Daoy (cell line): Measurements from ENCODE around the gene IZUMO1R. TPM values are rescaled to one million over a fixed set of nuclear protein-coding genes. Genes with fewer than 3 reads are reported as not detected.
"Not testable (repeated sequence)": the region's sequence is repeated elsewhere in the genome, so short reads cannot be mapped to it uniquely, and the experiment has no call there.

Source experiments
- DNase-seq: peaks from one replicate; pipeline ENCODE4 v3.0.0-alpha.2; 2015; ENCODE audit warnings: low read depth
- total RNA-seq: library from RNA; depleted of rRNA; stranded (reverse); fragments of >200 nt; shearing (Covaris generic); gene quantifications from 2 replicates; pipeline ENCODE4 v1.2.3, GENCODE V29; 2014; rRNA removed

IZUMO1R gene
- total RNA-seq, 1 experiment from 2014 or later = not detected

DNA sequence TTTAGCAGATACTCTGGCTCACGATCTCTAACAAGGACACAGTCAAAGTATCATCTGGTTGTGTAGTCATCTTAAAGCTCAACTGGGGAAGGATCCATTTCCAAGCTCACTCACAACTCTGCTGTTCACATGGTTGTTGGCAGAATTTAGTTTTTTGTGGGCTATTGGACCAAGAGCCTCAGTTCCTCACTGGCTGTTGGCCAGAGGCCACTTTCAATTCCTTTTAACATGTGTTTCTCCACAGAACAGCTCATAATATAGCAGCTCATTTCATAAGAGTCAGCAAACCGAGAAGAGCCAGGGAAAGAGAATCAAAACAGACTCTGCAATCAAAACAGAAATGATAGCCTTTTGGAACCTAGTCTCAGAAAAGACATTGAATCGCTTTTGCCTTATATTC lies 22.6 kb downstream of the IZUMO1R start:
- DNase-seq = no peak

DNA sequence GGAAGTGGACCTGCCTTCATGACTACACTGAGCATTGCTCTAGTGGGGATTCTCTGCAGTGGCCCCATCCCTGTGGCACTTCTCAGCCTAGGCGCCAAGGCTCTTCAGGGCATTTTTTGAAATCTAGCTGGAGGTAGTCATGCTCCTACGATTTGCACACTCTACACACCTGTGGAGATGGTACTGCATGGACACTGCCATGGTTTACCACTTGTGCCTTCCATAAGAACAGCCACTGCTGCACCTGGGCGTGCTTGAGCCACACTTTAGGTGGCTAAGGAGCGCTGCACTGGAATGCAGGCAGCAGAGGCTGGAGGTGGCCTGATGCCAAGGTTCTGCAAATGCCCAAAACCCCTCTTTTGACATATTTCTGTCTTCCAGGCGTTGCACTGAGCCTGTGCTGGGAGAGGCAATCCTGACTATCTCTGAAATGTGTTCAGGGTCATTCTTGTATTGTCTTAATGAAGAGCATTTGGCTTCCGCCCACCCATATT lies 24.3 kb downstream of the IZUMO1R start:
- no peak for DNase-seq

DNA sequence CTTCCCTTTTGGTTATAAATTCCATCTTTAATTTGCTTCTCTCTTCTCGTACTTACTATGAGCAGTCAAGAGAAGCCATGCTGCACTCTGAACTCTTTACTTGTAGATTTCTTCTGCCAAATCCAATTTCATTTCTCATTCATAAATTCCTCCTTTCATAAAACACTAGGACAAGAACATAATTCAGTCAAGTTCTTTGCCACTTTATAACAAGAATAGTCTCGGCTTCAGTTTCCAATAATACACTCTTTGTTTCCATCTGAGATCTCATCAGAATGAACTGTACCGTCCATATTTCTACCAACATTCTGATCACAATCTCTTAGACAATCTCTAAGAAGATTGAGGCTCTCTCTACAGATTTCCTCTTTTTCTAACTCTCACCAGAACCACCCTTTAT lies 25.1 kb downstream of the IZUMO1R start:
- DNase-seq = no peak

DNA sequence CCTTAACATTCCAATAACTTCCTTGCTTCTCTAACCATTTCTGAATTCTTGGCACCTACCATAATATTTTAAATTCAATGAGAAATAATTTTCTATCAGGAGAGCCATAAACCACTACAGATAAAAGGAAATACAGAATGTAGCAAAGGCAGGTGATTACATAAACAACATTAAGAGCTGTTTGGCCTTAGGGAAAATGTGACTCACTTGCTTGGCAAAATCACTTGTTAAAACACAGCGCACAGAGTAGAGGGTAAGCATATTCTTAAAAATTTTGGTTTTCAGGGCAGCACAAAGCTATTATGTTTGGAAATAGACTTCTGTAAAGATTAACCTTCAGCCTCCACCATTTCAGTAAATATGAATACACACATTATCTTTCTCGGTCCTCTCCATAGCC lies 26.4 kb downstream of the IZUMO1R start:
- no peak for DNase-seq

DNA sequence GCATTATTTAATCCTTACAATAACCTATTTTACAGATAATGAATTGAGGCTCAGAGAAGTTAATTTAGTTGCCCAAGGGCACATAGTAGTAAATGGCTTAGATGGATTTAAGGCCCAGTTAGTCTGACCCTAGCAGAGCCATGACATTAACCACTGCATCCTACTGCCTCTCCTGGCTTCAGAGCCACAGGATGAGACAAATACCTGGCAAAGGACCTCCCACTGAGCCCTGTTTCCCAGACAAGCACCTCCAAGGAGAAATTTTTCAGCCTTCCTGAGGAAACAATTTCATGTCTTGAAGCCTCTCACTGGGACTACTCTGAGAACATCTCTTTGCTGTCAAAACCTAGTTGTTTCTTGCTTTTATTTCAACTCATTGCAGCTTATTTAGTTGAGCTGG lies 28.4 kb downstream of the IZUMO1R start:
- no peak for DNase-seq

DNA sequence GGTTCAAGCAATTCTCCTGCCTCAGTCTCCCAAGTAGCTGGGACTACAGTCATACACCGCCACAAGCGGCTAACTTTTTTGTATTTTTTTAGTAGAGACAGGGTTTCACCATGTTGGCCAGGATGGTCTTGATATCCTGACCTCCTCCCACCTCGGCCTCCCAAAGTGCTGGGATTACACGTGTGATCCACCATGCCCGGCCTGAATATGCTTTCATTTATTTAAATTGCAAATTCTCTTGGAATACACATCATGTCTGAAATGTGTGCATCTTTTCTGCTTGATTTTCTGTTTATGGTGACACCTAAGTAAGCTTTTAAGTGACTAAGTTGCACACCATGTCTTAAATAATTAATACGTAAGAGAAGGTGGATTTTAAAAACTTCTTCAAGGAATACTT lies 31.7 kb downstream of the IZUMO1R start:
- no peak for DNase-seq

DNA sequence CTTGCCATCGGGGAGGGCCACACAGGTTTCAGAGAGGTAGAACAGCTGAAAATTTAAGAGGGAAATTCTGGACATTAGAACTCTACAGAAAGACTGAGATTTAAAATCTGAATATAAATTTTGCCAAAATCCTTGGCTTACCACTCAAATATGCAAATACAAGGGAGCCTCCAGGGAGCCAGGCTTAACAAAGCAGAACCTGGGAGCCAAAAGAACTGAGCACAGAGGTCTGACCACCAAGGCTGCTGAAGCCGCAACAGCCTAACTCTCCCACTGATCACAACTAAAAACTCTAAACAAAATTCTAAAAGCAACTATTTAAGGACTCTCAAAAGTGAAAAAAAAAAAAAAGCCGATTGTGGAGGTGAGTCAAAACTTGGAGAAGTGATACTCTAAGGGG lies 34.3 kb downstream of the IZUMO1R start:
- no peak for DNase-seq

DNA sequence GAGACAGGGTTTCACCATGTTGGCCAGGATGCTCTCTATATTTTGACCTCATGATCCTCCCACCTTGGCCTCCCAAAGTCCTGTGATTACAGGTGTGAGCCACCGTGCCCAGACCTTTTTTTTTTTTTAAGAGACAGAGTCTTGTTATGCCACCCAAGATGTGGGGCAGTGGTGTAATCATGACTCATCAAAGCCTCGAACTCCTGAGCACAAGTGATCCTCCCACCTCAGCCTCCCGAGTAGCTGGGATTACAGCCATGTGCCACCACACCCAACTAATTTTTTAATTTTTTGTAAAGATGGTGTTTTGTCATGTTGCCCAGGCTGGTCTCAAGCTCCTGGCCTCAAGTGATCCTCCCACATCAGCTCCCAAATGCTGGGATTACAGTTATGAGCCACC lies 37.9 kb downstream of the IZUMO1R start:
- no peak for DNase-seq

DNA sequence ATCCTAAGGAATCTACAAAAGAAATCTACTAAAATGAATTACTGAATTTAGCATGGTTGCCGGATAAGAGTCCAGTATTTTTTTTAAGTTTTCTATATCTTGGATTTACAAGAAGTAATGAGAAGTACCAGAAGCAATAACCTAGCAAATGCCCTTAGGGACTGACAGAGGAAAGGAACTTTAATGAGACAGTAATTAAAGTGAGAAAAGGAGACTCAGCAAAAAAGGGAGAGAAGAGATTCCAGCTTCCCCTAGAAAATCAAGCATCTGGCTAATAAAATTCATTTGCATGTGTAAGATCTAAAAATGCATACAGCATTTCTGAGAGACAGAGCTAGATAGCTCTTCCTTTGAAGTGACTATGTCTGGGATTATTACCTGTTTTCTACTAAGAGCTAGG lies 39.1 kb downstream of the IZUMO1R start:
- no peak for DNase-seq

DNA sequence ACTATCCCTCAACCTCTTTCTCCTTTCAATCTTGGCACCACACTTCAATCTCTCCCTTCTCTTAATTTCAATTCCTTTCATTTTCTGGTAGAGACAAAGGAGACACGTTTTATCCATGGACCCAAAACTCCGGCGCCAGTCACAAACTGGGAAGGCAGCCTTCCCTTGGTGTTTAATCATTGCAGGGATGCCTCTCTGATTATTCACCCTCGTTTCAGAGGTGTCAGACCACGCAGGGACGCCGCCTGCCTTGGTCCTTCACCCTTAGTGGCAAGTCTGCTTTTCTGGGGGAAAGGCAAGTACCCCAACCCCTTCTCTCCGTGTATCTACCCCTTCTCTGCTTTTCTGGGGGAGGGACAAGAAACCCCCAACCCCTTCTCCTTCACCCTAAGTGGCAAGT lies 41.9 kb downstream of the IZUMO1R start:
- DNase-seq = not testable (repeated sequence)

DNA sequence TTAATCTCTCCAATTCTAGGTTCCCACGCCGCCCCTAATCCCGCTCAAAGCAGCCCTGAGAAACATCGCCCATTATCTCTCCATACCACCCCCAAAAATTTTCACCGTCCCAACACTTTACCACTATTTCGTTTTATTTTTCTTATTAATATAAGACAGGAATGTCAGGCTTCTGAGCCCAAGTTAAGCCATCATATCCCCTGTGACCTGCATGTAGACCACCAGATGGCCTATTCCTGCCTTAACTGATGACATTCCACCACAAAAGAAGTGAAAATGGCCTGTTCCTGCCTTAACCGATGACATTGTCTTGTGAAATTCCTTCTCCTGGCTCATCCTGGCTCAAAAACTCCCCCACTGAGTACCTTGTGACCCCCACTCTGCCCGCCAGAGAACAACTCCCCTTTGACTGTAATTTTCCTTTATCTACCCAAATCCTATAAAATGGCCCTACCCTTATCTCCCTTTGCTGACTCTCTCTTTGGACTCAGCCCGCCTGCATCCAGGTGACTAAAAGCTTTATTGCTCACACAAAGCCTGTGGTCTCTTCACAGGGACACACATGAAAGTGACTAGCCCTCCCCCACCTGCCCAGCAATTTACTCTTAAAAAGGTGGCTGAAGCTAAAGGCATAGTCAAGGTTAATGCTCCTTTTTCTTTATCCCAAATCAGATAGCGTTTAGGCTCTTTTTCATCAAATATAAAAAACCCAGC lies 46.6 kb downstream of the IZUMO1R start:
- DNase-seq = not testable (repeated sequence)

Other genes starting within 250 kb of the IZUMO1R start
- 47.4 and 50.3 TPM in 2 replicates for gene PANX1, start 175.7 kb upstream of the IZUMO1R start, total RNA-seq
- gene GPR83, start 96.8 kb downstream of the IZUMO1R start, total RNA-seq = not detected in 2 replicates
- 25.2 and 27.0 TPM in 2 replicates for gene MRE11, start 189.3 kb downstream of the IZUMO1R start, total RNA-seq
- gene ANKRD49, start 189.4 kb downstream of the IZUMO1R start, total RNA-seq = 8.5 and 16.4 TPM in 2 replicates
- not detected in 2 replicates for gene C11orf97, start 207.9 kb downstream of the IZUMO1R start, total RNA-seq
- gene FUT4, start 239.3 kb downstream of the IZUMO1R start, total RNA-seq = 2.5 TPM in 2 replicates